B cell (primary cell): Measurements from ENCODE around the gene SRSF2. TPM values are rescaled to one million over a fixed set of nuclear protein-coding genes. Genes with fewer than 3 reads are reported as not detected.

Source experiments
- ATAC-seq: fragments of 200-7000 bp; cut with Tn5 transposase; one replicate; pipeline ENCODE4 v1.10.0; 2021; ENCODE audit warnings: low read depth, mild to moderate bottlenecking, moderate number of reproducible peaks, moderate library complexity
- CTCF ChIA-PET: fragments of 350-600 bp; sonication (Branson Sonifier 250); formaldehyde crosslinking; loops from one replicate; lab custom pipeline; 2021; ENCODE audit warnings: antibody characterized with exemption, inconsistent platforms; lab: Charles Lee
- POLR2A ChIA-PET: fragments of 350-600 bp; sonication (Branson Sonifier 250); formaldehyde crosslinking; loops from one replicate; lab custom pipeline; 2021; ENCODE audit warnings: antibody characterized with exemption; lab: Charles Lee
- DNase-seq: peaks from one replicate; pipeline ENCODE4 v3.0.0; 2013
- H2AFZ ChIP-seq: 2 replicates; pipeline ENCODE4 v1.6.1; 2012; ENCODE audit warnings: mild to moderate bottlenecking, low read depth, low read length; ENCODE audit not compliant: insufficient read depth, poor library complexity, severe bottlenecking
- H3K27ac ChIP-seq, 2 donors: 1 replicate in 1 of 2; 2 replicates in 1 of 2; pipeline ENCODE4 v1.5.1; 2012 to 2013; ENCODE audit warnings: low read length in 2 of 2, mild to moderate bottlenecking in 2 of 2, moderate library complexity in 1 of 2
- H3K27me3 ChIP-seq, 4 experiments: fragments of 200-600 bp in 1 of 4; sonication (generic) in 1 of 4; replicated peaks in 1 of 4; 1 replicate in 2 of 4; 2 replicates in 2 of 4; pipeline versions ENCODE4 v1.6.1 to v1.7.0; 2013 to 2016; ENCODE audit warnings: low read length in 3 of 4, mild to moderate bottlenecking in 2 of 4, mixed read lengths in 1 of 4, moderate library complexity in 1 of 4; ENCODE audit not compliant: insufficient read depth in 4 of 4, control insufficient read depth in 3 of 4; ENCODE audit errors: control extremely low read depth in 1 of 4
- H3K36me3 ChIP-seq, 2 experiments: replicated peaks in 1 of 2; 1 replicate in 1 of 2; 2 replicates in 1 of 2; pipeline versions ENCODE4 v1.6.1 to v1.7.1; 2013; ENCODE audit warnings: low read length in 1 of 2; ENCODE audit not compliant: insufficient read depth in 2 of 2, control insufficient read depth in 1 of 2; ENCODE audit errors: control extremely low read depth in 1 of 2, extremely low read depth in 1 of 2
- H3K4me1 ChIP-seq, 2 donors: fragments of 200-600 bp in 1 of 2; sonication (generic) in 1 of 2; 1 replicate in 1 of 2; 2 replicates in 1 of 2; pipeline versions ENCODE4 v1.5.1 to v1.6.1; 2013 to 2017; ENCODE audit warnings: low read length in 2 of 2; ENCODE audit not compliant: control insufficient read depth in 2 of 2, insufficient read depth in 2 of 2
- H3K4me2 ChIP-seq: replicated peaks from 2 replicates; pipeline ENCODE3; 2012; ENCODE audit warnings: mild to moderate bottlenecking, low read depth, low read length; ENCODE audit not compliant: poor library complexity, severe bottlenecking
- H3K4me3 ChIP-seq, 5 experiments: fragments of 200-600 bp in 1 of 5; sonication (generic) in 1 of 5; 1 replicate in 3 of 5; 2 replicates in 2 of 5; pipeline versions ENCODE4 v1.5.1 to v1.7.0; 2011 to 2016; ENCODE audit warnings: low read length in 4 of 5, mild to moderate bottlenecking in 4 of 5, low read depth in 2 of 5, control low read depth in 1 of 5, moderate library complexity in 1 of 5; ENCODE audit not compliant: insufficient read depth in 1 of 5; ENCODE audit errors: control extremely low read depth in 1 of 5, extremely low read depth in 1 of 5
- H3K79me2 ChIP-seq: fragments of 200-600 bp; sonication (generic); one replicate; pipeline ENCODE4 v1.6.0; 2016; ENCODE audit warnings: low read length; ENCODE audit not compliant: control insufficient read depth, insufficient read depth
- H3K9ac ChIP-seq: fragments of 200-600 bp; sonication (generic); 2 replicates; pipeline ENCODE4 v1.6.1; 2017; ENCODE audit warnings: mild to moderate bottlenecking, low read length, moderate library complexity
- H3K9me3 ChIP-seq, 3 donors: one replicate each; pipeline versions ENCODE4 v1.6.1 to v1.7.1; 2013; ENCODE audit warnings: low read length in 2 of 3; ENCODE audit not compliant: control insufficient read depth in 2 of 3, insufficient read depth in 1 of 3; ENCODE audit errors: control extremely low read depth in 1 of 3
- H4K20me1 ChIP-seq: 2 replicates; pipeline ENCODE4 v1.6.0; 2012; ENCODE audit warnings: mild to moderate bottlenecking, low read length; ENCODE audit not compliant: insufficient read depth, control insufficient read depth, poor library complexity, severe bottlenecking
- H3K27ac Mint-ChIP-seq: one replicate; pipeline ENCODE4 v1.8.0; 2021; ENCODE audit warnings: mixed read lengths
- H3K27me3 Mint-ChIP-seq: one replicate; pipeline ENCODE4 v1.8.0; 2021; ENCODE audit warnings: mixed read lengths
- H3K4me1 Mint-ChIP-seq: one replicate; pipeline ENCODE4 v1.8.0; 2021; ENCODE audit warnings: mixed read lengths
- H3K4me3 Mint-ChIP-seq: one replicate; pipeline ENCODE4 v1.8.0; 2021; ENCODE audit warnings: mixed read lengths
- H3K9me3 Mint-ChIP-seq: one replicate; pipeline ENCODE4 v1.8.0; 2022; ENCODE audit warnings: mixed read lengths; ENCODE audit not compliant: insufficient read depth
- EZH2 ChIP-seq: IDR thresholded peaks from 2 replicates; pipeline ENCODE4 v1.6.1; 2012; ENCODE audit warnings: borderline replicate concordance, low read depth, mild to moderate bottlenecking, moderate library complexity, low read length; ENCODE audit not compliant: insufficient read depth, poor library complexity, severe bottlenecking
- WGBS: methylation state at CpG from one replicate; pipeline ENCODE4 v1.1.5; 2013; ENCODE audit warnings: missing lambda C conversion rate; ENCODE audit not compliant: insufficient coverage; 5-methylcytosine and 5-hydroxymethylcytosine counted together
- intact Hi-C: fragments of 100-400 bp; cut with micrococcal nuclease; formaldehyde crosslinking; loops from one replicate; pipeline ENCODE4 v1.10.0; 2022
- polyA plus RNA-seq: library from polyadenylated mRNA; depleted of rRNA; stranded (reverse); fragments of >200 nt; gene quantifications from 2 replicates; pipeline ENCODE4 v1.2.3, GENCODE V29; 2012
- total RNA-seq, 2 donors: library from RNA; stranded (reverse); fragments of 120-200 nt in 1 of 2; gene quantifications; 1 replicate in 1 of 2; 2 replicates in 1 of 2; pipeline versions ENCODE4 v1.2.3 to v1.2.4, GENCODE V29; 2013 to 2022
- TF ChIP-seq, protein P1 (sequence below): fragments of 200-600 bp; IDR thresholded peaks from one replicate; pipeline ENCODE4 v1.8.0; 2022; ENCODE audit warnings: antibody characterized with exemption, mild to moderate bottlenecking

SRSF2 gene
- total and polyA plus RNA-seq, 2 donors (not counting 1 experiment from before 2014, with no cell fraction given): 362 to 764 TPM

DNA sequence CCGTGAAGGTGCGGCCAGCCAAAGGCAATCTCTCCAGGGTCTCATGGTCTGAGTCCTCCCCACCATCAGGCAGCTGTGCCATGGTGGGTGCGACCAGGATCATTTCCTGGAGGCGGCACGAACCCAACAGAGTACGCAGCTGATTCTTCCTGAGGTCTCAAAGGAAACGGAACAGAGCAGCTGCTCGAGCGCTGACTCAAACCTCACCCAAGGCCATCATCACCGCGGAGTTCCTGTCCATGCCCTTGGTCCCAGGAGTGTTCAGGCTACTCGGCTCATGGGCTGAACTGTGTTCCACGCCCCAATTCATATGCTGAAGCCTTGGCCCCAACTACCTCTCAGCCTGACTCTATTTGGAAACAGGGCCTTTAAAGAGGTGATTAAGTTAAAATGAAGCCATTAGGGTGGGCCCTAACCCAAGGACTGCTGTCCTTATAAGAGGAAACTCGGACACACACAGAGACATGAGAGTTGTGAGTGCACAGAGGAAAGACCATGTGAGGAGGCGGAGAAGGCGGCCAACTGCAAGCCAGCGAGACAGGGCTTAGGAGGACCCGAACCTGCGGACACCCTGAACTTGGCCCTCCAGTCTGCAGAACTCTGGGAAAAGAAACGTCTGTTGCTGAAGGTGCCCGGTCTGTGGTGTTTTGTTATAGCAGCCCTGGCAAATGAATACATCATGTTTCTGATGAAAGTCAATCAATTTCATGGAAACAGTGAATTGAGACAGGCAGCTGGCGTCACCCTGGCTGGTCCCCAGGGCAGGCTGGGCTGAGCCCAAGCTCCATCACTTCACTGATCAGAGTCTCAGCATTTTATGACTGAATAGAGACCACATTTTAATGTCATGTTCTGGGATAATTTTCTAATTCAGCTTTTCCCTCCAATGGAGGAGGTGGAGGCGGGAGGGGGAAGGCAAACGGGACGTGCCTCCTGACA, 40.1 kb downstream of the SRSF2 start:
- Mint-ChIP-seq H3K9me3 (no peaks in the 10 kb centered on the region), H3K27me3 (peaks cover 3% of the 10 kb centered on the region)
- peak overlapping the region; percentile 55 for H3K4me2 ChIP-seq

More for the DNA sequence above, 40.1 kb downstream of the SRSF2 start:
- TF ChIP-seq EZH2: no peak
- TF ChIP-seq, protein P1, sequence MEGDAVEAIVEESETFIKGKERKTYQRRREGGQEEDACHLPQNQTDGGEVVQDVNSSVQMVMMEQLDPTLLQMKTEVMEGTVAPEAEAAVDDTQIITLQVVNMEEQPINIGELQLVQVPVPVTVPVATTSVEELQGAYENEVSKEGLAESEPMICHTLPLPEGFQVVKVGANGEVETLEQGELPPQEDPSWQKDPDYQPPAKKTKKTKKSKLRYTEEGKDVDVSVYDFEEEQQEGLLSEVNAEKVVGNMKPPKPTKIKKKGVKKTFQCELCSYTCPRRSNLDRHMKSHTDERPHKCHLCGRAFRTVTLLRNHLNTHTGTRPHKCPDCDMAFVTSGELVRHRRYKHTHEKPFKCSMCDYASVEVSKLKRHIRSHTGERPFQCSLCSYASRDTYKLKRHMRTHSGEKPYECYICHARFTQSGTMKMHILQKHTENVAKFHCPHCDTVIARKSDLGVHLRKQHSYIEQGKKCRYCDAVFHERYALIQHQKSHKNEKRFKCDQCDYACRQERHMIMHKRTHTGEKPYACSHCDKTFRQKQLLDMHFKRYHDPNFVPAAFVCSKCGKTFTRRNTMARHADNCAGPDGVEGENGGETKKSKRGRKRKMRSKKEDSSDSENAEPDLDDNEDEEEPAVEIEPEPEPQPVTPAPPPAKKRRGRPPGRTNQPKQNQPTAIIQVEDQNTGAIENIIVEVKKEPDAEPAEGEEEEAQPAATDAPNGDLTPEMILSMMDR: no peak
- Mint-ChIP-seq H3K4me1 (peaks cover 12% of the 10 kb centered on the region), H3K27ac (peak overlapping the region; percentile 53), H3K4me3 (no peak overlapping the region)
- peak overlapping the region in 1 of 2 donors; percentile 41 for H3K27ac ChIP-seq
- ATAC-seq (peak; percentile 49), DNase-seq (no peak)
- H4K20me1 ChIP-seq: no peaks in the 10 kb centered on the region
- H3K9me3 ChIP-seq: no peaks in the 10 kb centered on the region
- H3K27me3 ChIP-seq: peaks cover 0 to 9% (median 0%) of the 10 kb centered on the region in 4 experiments
- intact Hi-C loops: no loop called here
- WGBS: 45% methylated on average over 24 of the region's 25 CpGs
- H3K36me3 ChIP-seq: no peaks in the 10 kb centered on the region
- no peak overlapping the region for H3K4me3 ChIP-seq
- CTCF ChIA-PET: interaction anchor here (0.9 to 2.0 kb wide), 3 partner anchors 15 to 233 kb away, joined by 3 to 13 read pairs (median 4); no protein-coding TSS in a partner anchor
- H3K79me2 ChIP-seq: peaks cover 17% of the 10 kb centered on the region
- peaks cover 7 to 12% of the 10 kb centered on the region in 2 donors for H3K4me1 ChIP-seq
- POLR2A ChIA-PET: interaction anchor here (0.7 kb wide), 1 partner anchor 169 kb away, joined by 3 read pairs; no protein-coding TSS in a partner anchor
- H2AFZ ChIP-seq: peak overlapping the region; percentile 55
- H3K9ac ChIP-seq: no peak overlapping the region
